NCI-H2196 (cell line): Measurements from ENCODE around the gene PRKAG2.
A peak's percentile ranks its signal among the peaks of the same experiment; 100 is the strongest.
"Not testable (repeated sequence)": the region's sequence is repeated elsewhere in the genome, so short reads cannot be mapped to it uniquely, and the experiment has no call there.

Source experiments
- DNase-seq: peaks from one replicate; lab custom pipeline; 2025; ENCODE audit not compliant: unreplicated experiment; lab: John Stamatoyannopoulos, UW

The PRKAG2 gene

GRCh38 chr7:151790830-151791620 lies 85.9 kb downstream of the PRKAG2 start:
- DNase-seq = no peak

- DNase-seq = no peak
These were observed 86.7 kb downstream of the PRKAG2 start for GRCh38 chr7:151790095-151790829.

DNA sequence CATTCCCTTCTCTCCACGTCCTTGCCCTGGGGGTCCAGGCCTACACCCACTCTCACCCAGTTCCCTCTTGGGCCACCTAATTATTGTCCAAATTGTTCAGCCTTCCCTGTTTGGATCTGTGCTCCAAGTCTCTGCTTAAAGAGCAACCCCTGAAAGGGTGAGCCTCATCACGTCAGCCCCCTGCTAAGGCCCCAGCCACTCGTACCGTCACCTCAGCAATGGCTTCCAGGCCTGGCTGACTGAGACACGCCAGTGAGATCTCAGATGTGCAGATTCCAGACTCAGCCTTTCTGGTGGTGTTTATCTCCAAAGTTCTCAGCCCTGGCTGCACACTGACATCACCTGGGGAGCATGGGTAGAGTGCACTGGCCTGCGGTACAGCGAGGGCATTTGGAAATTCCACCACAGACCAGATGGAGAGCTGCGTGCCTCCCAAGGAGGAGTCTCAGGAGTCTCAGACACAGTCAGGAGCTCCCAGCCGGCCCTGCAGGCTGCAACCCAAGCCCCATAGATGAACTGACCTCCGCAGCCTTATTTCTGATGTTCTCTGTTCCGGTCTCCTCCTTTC lies 87.5 kb downstream of the PRKAG2 start:
- no peak for DNase-seq

- no peak for DNase-seq
These were observed 89.6 kb downstream of the PRKAG2 start for GRCh38 chr7:151787348-151787747.

- no peak for DNase-seq
These were observed 90.0 kb downstream of the PRKAG2 start for GRCh38 chr7:151786936-151787335.

DNA sequence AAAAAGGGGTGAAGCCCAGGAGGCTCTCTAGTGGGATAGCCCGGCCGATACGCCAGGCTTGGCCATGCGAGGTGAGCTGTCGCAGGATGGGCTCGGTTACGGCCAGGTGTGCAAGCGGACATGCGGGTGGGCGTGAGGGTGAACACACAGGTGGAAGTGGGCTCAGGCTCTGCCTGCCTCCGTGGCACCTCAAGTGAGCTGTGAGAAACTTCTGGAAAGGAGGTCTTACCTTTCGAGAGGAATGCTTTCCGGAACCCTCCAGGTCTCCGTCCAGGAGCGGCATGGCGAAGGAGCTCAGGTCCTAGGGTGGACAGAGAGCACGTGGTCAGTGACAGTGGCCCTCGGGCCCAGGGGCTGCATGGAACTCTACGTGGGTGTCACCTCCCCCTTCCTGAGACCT lies 90.7 kb downstream of the PRKAG2 start:
- DNase-seq = no peak

DNA sequence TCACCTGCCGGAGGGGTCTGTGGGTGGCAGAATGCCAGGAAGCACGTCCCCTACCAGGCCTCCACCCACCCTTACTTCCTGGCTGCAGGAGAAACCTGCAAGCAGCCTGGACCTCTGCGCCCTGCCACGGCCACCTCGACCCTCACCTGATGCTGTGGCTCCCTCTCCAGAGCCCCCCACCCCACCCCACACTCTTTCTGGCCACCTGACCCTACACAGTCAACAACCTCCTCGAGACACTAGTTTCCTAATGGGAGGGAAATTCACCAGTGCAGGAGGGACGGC lies 91.3 kb downstream of the PRKAG2 start:
- no peak for DNase-seq

- DNase-seq = no peak
These were observed 91.8 kb downstream of the PRKAG2 start for GRCh38 chr7:151784853-151785680.

GRCh38 chr7:151783958-151784575 lies 92.8 kb downstream of the PRKAG2 start:
- DNase-seq = no peak

DNA sequence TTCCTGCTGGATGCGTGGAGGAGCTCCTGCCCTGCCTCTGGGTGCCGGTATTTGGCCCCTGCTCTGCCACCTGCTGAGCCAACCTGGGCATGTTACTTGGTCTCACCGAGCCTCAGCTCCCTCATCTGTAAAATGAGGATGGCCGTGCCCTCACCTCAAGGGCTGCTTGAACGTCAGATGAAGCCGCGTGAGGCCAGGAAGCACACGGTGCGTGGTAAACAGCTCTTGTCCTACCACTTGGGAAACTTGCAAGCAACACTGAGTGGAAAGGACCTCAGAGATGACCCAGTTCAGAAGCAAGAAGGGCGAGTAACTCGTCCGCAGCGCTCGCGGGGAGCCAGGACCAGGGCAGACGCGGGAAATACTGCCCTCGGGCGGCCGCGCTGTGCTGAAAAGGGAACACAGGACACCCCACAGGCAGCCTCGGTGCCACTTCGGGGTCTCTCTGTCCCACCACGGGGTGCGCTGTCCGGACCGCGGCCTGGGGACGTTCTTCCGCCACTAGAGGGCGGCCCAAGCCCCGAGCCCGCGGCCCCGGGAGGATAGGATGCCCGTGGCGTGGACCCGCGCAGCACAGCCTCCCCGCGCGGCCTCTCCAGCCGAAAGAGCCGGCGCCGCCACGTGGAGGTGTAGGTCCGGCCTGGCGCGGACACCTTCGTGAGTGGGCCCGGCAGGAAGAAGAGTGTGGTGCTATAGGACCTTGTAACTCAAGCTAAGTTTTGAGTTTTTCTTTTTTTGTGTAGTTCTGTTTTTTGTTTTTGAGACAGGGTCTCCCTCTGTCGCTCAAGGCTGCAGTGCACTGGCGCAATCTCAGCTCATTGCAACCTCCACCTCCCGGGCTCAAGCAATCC lies 94.1 kb downstream of the PRKAG2 start:
- DNase-seq = peak; percentile 13

DNA sequence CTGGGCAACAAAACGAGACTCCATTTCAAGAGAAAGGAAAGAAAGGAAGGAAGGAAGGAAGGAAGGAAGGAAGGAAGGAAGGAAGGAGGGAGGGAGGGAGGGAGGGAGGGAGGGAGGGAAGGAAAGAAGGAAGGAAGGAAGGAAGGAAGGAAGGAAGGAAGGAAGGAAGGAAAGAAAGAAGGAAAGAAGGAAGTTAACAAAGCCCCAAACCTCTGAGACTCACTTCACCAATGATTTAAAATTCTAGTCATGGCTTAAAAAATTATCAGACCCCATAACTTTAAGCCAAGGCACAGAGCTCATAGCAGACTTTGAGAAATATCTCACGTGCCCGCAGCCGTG lies 94.7 kb downstream of the PRKAG2 start:
- not testable (repeated sequence) for DNase-seq

DNA sequence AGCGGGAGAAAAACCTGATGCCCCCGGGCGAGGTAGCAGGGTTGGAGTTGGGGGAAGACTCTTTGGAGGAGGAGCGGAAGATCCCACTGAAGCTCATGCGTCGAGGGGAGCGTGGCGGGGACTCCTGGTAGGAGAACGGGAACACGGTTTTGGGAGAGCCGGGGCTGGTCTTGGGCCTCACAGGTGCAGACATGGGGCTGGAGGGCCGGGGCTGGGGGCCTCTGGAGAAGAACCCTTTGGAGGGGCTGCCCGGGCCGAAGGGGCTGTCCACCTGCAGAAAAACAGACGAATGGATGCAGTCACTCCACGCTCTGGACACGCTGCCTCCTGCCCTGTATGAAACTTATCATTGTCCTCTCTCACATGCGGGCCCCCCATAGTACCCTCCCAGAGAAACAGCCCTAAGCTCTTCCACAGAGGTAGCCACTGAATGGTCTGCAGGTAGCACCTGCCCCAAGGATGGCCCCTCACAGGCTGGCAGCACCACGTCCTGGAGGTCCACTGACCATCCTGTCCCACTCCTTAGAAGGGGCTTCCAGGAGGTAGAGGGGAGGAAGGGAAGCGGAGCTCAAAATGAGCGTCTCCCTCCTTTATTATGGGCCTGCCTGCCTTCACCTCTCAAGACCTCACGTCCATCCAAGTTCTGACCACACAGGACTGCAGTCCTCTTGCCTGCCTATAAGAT lies 95.6 kb downstream of the PRKAG2 start:
- DNase-seq = no peak

- DNase-seq = no peak
These were observed 96.3 kb downstream of the PRKAG2 start for GRCh38 chr7:151780631-151781030.

GRCh38 chr7:151779678-151780077 lies 97.2 kb downstream of the PRKAG2 start:
- no peak for DNase-seq

DNA sequence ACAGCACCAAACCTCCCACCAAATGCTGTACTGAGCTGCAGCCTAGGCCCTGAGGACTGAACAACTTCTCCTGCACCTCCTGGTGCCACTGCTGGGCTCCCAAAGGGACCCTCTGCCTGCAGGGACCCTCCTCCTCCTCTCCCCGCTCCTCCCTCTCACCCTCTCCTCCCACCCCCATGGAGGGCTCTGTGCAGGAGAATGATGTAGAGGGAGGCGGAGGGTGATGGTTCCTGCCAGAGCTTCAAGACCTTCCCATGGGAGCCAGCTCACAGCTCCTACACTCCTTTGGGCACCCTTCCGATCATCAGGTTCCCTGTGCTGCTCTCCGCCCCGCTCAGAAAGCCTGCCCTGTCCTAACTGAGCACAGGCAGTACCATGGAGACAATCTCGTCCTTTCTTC lies 97.7 kb downstream of the PRKAG2 start:
- DNase-seq = no peak

DNA sequence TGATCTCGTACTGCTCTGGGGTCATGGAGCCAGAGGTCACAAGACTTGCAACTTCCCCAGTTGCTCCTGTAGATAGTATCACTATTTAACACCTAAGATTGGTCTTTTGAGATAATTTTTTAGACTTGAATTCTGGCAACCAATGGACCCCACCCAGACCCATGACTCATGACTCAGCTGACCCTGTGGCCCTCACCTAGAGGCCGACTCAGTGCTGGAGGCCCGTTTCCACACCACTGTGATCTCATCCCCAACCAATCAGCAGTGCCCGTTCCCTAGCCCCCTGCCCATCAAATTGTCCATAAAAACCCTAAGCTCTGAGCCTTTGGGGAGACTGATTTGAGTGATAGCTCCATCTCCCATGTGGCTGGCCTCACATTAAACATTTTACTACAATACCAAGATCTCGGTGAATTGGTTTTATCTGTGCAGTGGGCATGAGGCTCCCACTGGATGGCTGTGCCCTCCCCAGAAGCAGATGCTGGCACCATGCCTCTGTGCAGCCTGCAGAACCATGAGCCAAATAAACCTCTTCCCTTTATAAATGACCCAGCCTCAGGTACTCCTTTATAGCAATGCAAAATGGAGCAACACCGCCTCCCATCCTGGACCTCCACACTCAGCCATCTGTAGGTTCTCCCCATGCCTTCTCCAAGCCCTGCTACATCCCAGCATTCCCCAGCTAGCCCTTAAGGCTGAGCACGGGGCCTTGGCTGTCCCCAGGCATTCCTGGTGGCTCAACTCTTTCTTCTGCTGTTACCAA lies 98.8 kb downstream of the PRKAG2 start:
- DNase-seq = no peak

DNA sequence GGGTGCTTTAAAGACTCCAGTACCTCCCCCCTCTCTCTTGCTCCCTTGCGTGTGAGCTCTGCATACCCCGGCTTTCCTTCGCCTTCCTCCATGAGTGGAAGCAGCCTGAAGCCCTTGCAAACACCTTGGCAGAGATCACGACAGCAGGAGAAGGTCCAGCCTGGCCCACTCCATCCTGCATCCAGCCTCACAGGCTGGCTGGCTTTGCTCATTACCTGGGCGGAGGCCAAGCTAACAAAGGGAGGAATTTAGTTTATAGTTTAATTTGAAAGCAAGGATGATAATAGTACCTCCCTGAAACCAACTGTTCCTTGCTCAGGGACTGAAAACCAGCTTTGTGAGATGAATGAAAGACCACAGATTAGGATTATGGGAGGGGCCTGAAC lies 99.4 kb downstream of the PRKAG2 start:
- no peak for DNase-seq

- DNase-seq = no peak
These were observed 99.9 kb downstream of the PRKAG2 start for GRCh38 chr7:151776876-151777494.

DNA sequence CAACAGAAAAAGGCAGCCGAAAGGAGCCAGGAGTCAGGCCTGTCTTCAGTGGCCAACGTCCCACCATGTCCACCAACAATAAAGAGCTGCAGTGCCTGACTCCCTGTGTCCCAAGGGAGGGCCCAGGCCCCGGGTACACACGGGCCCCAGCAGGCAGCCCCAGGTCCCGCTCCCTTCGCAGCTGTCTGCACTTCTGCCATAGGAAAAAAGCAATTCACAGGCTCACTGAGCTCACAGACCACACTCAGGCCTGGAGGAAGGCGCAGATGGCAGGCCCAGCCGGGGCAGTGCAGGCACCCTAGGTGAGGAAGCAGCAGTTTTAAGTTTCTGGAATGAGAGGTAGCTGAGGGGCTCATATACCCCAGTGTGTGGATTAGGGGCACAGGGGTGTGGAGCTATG lies 100.5 kb downstream of the PRKAG2 start:
- DNase-seq = no peak
